AG09309 (cell line): ENCODE data around the gene PGF.

ENCODE experiments used
- DNase-seq: peaks from one replicate; pipeline ENCODE4 v3.0.0-alpha.2; 2010; ENCODE audit warnings: low read depth
- H3K4me3 ChIP-seq: 2 replicates; pipeline ENCODE4 v1.5.1; 2011; ENCODE audit warnings: mild to moderate bottlenecking, low read depth, low read length, moderate library complexity; ENCODE audit not compliant: control insufficient read depth
- CTCF ChIP-seq: IDR thresholded peaks from 2 replicates; pipeline ENCODE4 v1.5.1; 2011; ENCODE audit warnings: mild to moderate bottlenecking, low read depth, low read length, inconsistent platforms; ENCODE audit not compliant: insufficient read depth, control insufficient read depth; ENCODE audit errors: missing control alignments

Gene PGF

GRCh38 chr14:74902941-74903705, 52.3 kb downstream of the PGF start:
- no peak overlapping the region for H3K4me3 ChIP-seq
- TF ChIP-seq CTCF: no peak
- no peak for DNase-seq

GRCh38 chr14:74898694-74899093, 56.7 kb downstream of the PGF start:
- no peak overlapping the region for H3K4me3 ChIP-seq
- TF ChIP-seq CTCF: no peak
- no peak for DNase-seq

GRCh38 chr14:74898083-74898482, 57.3 kb downstream of the PGF start:
- no peak overlapping the region for H3K4me3 ChIP-seq
- TF ChIP-seq CTCF: no peak
- DNase-seq: no peak

- no peak for TF ChIP-seq CTCF
- no peak for DNase-seq
- no peak overlapping the region for H3K4me3 ChIP-seq
Observed at GRCh38 chr14:74897642-74898041, 57.8 kb downstream of the PGF start.

GRCh38 chr14:74896400-74896799, 59.0 kb downstream of the PGF start:
- no peak for DNase-seq

GRCh38 chr14:74893614-74894091, 61.7 kb downstream of the PGF start:
- TF ChIP-seq CTCF: no peak
- no peak for DNase-seq
- H3K4me3 ChIP-seq: no peak overlapping the region

More at GRCh38 chr14:74896400-74896799, 59.0 kb downstream of the PGF start:
- no peak for TF ChIP-seq CTCF
- no peak overlapping the region for H3K4me3 ChIP-seq
